ENCODE data around the gene BPIFB1. TPM values are rescaled to one million over a fixed set of nuclear protein-coding genes. Genes with fewer than 3 reads are reported as not detected.

Gene BPIFB1
- total and polyA plus RNA-seq, 10 of the 15 experiments (the other 5 are each of a cell fraction or from before 2014, with no cell fraction given), result 0.13 TPM; not detected in 9

DNA sequence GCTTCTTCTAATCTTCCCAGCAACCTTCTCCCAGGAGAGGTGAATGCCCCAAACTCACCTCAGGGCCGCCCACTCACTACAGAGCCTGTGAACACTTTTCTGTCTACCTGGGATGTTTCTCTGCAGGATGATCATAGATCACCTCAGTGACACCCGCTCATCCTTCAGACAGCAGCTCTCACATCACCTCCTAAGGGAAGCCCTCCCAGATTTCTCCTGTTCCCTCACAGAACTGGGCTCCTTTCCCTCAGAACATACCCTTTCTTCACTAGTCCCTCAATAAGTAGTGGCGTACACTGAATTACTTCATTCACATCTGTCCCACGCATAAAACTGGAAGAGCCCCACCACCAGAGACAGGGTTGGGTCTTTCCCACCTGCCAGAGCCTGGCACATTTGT lies 60.5 kb downstream of the BPIFB1 start (continued):
- TF ChIP-seq SIN3A (IDR thresholded peaks at IDR 0.05; ENCODE audit: low read depth, low read length), result no peak
- no peak for TF ChIP-seq PRDM15 (CRISPR knock-in tag; IDR thresholded peaks at IDR 0.05)
- no peak for TF ChIP-seq SRF (IDR thresholded peaks at IDR 0.05; ENCODE audit: low read depth in 2 of 2, low read length in 2 of 2)
- TF ChIP-seq MXI1 (IDR thresholded peaks at IDR 0.05; ENCODE audit: low read depth, low read length), result no peak
- TF ChIP-seq SP1 (IDR thresholded peaks at IDR 0.05; ENCODE audit: low read depth, low read length), result no peak

DNA sequence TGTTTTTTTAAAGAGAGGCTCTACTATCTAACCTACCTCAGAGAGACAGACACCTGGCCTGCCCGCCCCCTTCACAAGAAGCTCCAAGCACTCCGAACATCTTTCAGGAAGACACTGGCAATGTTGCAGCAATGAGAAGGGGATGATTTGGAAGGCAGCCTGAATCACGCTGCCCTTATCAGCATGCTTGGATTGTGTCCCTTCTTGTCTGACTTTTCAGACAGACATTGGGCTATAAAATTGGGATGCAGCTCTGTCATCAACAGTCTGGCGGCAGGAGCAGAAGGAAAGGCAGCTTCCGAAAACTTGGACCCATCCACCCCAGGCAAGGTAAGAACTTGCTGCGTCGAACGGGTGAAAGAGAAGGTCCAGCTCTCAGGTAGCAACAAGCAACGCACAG lies 62.3 kb downstream of the BPIFB1 start:
- no peak for DNase-seq (ENCODE audit: low read depth, low spot score)
- intact Hi-C loops (cut with micrococcal nuclease; ENCODE audit: unreplicated experiment), result no loop called here
- ChIA-PET POLR2A (no interaction called here), RAD21 (ENCODE audit: unreplicated experiment) (no interaction called here), CTCF (no interaction called here), SMC1A (ENCODE audit: uncharacterized antibody, unreplicated experiment) (interaction anchor here (1.6 kb wide), 1 partner anchor 21 kb away, joined by 4 read pairs; no protein-coding TSS in a partner anchor)
- Histone ChIP-seq H3K9ac (ENCODE audit: control insufficient read depth, insufficient read depth, low read length) (no peak overlapping the region), H3K79me2 (ENCODE audit: control insufficient read depth, insufficient read depth, low read length) (no peaks in the 10 kb centered on the region), H3K4me2 (ENCODE audit: control insufficient read depth, insufficient read depth) (no peak overlapping the region), H3K27ac (ENCODE audit: control insufficient read depth, insufficient read depth) (no peak overlapping the region), H3K36me3 (ENCODE audit: control insufficient read depth in 2 of 2, insufficient read depth in 2 of 2, low read length in 1 of 2) (no peaks in the 10 kb centered on the region; a peak in 1 of 4 replicates), H3K4me3 (no peak overlapping the region), H3K9me3 (replicated peaks; ENCODE audit: control insufficient read depth, insufficient read depth, low read length) (no peaks in the 10 kb centered on the region), H4K20me1 (ENCODE audit: control insufficient read depth, insufficient read depth) (no peaks in the 10 kb centered on the region), H3K27me3 (replicated peaks in 1 of 2; ENCODE audit: control insufficient read depth in 2 of 2, insufficient read depth in 2 of 2, low read length in 1 of 2) (no peaks in the 10 kb centered on the region), H3K4me1 (ENCODE audit: control insufficient read depth, insufficient read depth, low read length) (no peaks in the 10 kb centered on the region), H2AFZ (ENCODE audit: control insufficient read depth, low read depth, low read length) (no peak overlapping the region)
- no peak for ATAC-seq
- BruUV-seq (replicated peaks), result no TSS peak
- in situ Hi-C loops (cut with MboI), result no loop called here
- no peak for FAIRE-seq
- 98% methylated on average over 9 of the region's 9 CpGs for WGBS (ENCODE audit: insufficient coverage, insufficient replicate concordance, low lambda C conversion rate, missing lambda C conversion rate)
- TF ChIP-seq IRF4 (IDR thresholded peaks at IDR 0.05; ENCODE audit: low read depth, low read length), result no peak
- TF ChIP-seq HSF1 (IDR thresholded peaks at IDR 0.05; ENCODE audit: low read depth, low read length), result no peak
- TF ChIP-seq ZBTB40 (IDR thresholded peaks at IDR 0.05; ENCODE audit: borderline replicate concordance), result no peak
- no peak for TF ChIP-seq PML (IDR thresholded peaks at IDR 0.05; ENCODE audit: low read length)
- TF ChIP-seq FOS (IDR thresholded peaks at IDR 0.05; ENCODE audit: borderline replicate concordance, extremely low read depth, insufficient read length), result no peak
- TF ChIP-seq, protein P1, sequence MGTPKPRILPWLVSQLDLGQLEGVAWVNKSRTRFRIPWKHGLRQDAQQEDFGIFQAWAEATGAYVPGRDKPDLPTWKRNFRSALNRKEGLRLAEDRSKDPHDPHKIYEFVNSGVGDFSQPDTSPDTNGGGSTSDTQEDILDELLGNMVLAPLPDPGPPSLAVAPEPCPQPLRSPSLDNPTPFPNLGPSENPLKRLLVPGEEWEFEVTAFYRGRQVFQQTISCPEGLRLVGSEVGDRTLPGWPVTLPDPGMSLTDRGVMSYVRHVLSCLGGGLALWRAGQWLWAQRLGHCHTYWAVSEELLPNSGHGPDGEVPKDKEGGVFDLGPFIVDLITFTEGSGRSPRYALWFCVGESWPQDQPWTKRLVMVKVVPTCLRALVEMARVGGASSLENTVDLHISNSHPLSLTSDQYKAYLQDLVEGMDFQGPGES (IDR thresholded peaks at IDR 0.05), result no peak
- TF ChIP-seq SMAD5 (IDR thresholded peaks at IDR 0.05; ENCODE audit: low read depth), result no peak
